ENCODE measurements around the gene ZDHHC19.
"Not testable (repeated sequence)": the region's sequence is repeated elsewhere in the genome, so short reads cannot be mapped to it uniquely, and the experiment has no call there.

Gene ZDHHC19

GRCh38 chr3:196177567-196177966 is 33.6 kb downstream of the ZDHHC19 start:
- no peak for TF ChIP-seq EZH2 (IDR thresholded peaks at IDR 0.05; ENCODE audit: borderline replicate concordance, low read depth, low read length, severe bottlenecking)
- no peak for TF ChIP-seq CTCF (IDR thresholded peaks at IDR 0.05; ENCODE audit: borderline replicate concordance, extremely low read depth, low read length, poor library complexity, severe bottlenecking)
- Histone ChIP-seq H3K36me3 (ENCODE audit: insufficient read depth, low read length) (no peaks in the 10 kb centered on the region), H2AFZ (ENCODE audit: low read depth, low read length) (no peak overlapping the region), H3K4me2 (ENCODE audit: insufficient read depth, low read length) (no peak overlapping the region), H3K79me2 (ENCODE audit: insufficient read depth, low read length) (no peaks in the 10 kb centered on the region), H3K4me1 (ENCODE audit: insufficient read depth, low read length) (peaks cover 45% of the 10 kb centered on the region), H3K9ac (ENCODE audit: low read depth, low read length) (no peak overlapping the region), H3K4me3 (ENCODE audit: low read depth in 1 of 2, low read length in 2 of 2) (no peak overlapping the region), H3K9me3 (ENCODE audit: insufficient read depth, low read length, severe bottlenecking) (no peaks in the 10 kb centered on the region), H3K27ac (ENCODE audit: low read length) (no peak overlapping the region), H3K27me3 (ENCODE audit: insufficient read depth, low read length, poor library complexity) (no peaks in the 10 kb centered on the region), H4K20me1 (ENCODE audit: insufficient read depth, low read length) (no peaks in the 10 kb centered on the region)
- ATAC-seq (ENCODE audit: insufficient read depth, low read depth) = no peak
- no peak for DNase-seq

GRCh38 chr3:196175722-196176121 is 35.5 kb downstream of the ZDHHC19 start:
- H3K36me3 ChIP-seq (ENCODE audit: insufficient read depth, low read length) = no peaks in the 10 kb centered on the region
- no peak overlapping the region for H3K4me2 ChIP-seq (ENCODE audit: insufficient read depth, low read length)
- no peaks in the 10 kb centered on the region for H3K9me3 ChIP-seq (ENCODE audit: insufficient read depth, low read length, severe bottlenecking)
- peak overlapping the region; percentile 23; the same call in 1 of the 2 replicates for H3K27ac ChIP-seq (ENCODE audit: low read length)
- no peak for TF ChIP-seq CTCF (IDR thresholded peaks at IDR 0.05; ENCODE audit: borderline replicate concordance, extremely low read depth, low read length, poor library complexity, severe bottlenecking)
- TF ChIP-seq EZH2 (IDR thresholded peaks at IDR 0.05; ENCODE audit: borderline replicate concordance, low read depth, low read length, severe bottlenecking) = no peak
- H4K20me1 ChIP-seq (ENCODE audit: insufficient read depth, low read length) = no peaks in the 10 kb centered on the region
- DNase-seq (no peak), ATAC-seq (ENCODE audit: insufficient read depth, low read depth) (no peak)
- no peaks in the 10 kb centered on the region for H3K79me2 ChIP-seq (ENCODE audit: insufficient read depth, low read length)
- H3K27me3 ChIP-seq (ENCODE audit: insufficient read depth, low read length, poor library complexity) = no peaks in the 10 kb centered on the region
- H2AFZ ChIP-seq (ENCODE audit: low read depth, low read length) = no peak overlapping the region
- no peak overlapping the region for H3K4me3 ChIP-seq (ENCODE audit: low read depth in 1 of 2, low read length in 2 of 2)
- peaks cover 26% of the 10 kb centered on the region for H3K4me1 ChIP-seq (ENCODE audit: insufficient read depth, low read length)
- H3K9ac ChIP-seq (ENCODE audit: low read depth, low read length) = no peak overlapping the region

- Histone ChIP-seq H3K4me3 (ENCODE audit: low read depth in 1 of 2, low read length in 2 of 2) (no peak overlapping the region), H3K27ac (ENCODE audit: low read length) (no peak overlapping the region), H2AFZ (ENCODE audit: low read depth, low read length) (no peak overlapping the region), H3K9me3 (ENCODE audit: insufficient read depth, low read length, severe bottlenecking) (no peaks in the 10 kb centered on the region), H3K4me2 (ENCODE audit: insufficient read depth, low read length) (no peak overlapping the region), H3K27me3 (ENCODE audit: insufficient read depth, low read length, poor library complexity) (no peaks in the 10 kb centered on the region), H3K79me2 (ENCODE audit: insufficient read depth, low read length) (no peaks in the 10 kb centered on the region), H3K4me1 (ENCODE audit: insufficient read depth, low read length) (peaks cover 21% of the 10 kb centered on the region), H3K9ac (ENCODE audit: low read depth, low read length) (no peak overlapping the region), H4K20me1 (ENCODE audit: insufficient read depth, low read length) (no peaks in the 10 kb centered on the region), H3K36me3 (ENCODE audit: insufficient read depth, low read length) (no peaks in the 10 kb centered on the region)
- no peak for DNase-seq
- no peak for ATAC-seq (ENCODE audit: insufficient read depth, low read depth)
- TF ChIP-seq CTCF (IDR thresholded peaks at IDR 0.05; ENCODE audit: borderline replicate concordance, extremely low read depth, low read length, poor library complexity, severe bottlenecking) (no peak), EZH2 (IDR thresholded peaks at IDR 0.05; ENCODE audit: borderline replicate concordance, low read depth, low read length, severe bottlenecking) (no peak)
Observed at GRCh38 chr3:196175116-196175625, 36.0 kb downstream of the ZDHHC19 start.

DNA sequence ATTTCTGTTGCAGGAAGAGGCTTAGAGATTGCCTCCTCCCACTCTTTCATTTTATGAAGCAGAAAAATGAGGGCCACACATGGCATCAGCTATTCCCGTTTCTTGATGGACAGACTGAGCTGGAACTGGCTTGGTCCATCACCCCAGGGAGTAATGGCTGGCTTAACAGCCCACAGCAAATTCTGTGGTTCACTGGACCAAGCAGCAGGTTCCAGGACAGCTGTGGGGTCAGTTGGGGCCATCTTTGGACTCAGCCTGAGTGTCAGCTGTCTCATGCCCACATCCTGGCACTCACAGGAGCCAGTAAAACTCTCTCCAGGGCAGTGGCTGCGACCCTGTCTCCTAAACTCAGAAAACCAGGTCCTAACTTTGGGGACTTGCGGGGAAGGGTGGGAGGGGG is 36.5 kb downstream of the ZDHHC19 start:
- Histone ChIP-seq H2AFZ (ENCODE audit: low read depth, low read length) (no peak overlapping the region), H3K4me2 (ENCODE audit: insufficient read depth, low read length) (no peak overlapping the region), H3K36me3 (ENCODE audit: insufficient read depth, low read length) (no peaks in the 10 kb centered on the region), H3K79me2 (ENCODE audit: insufficient read depth, low read length) (no peaks in the 10 kb centered on the region), H3K9me3 (ENCODE audit: insufficient read depth, low read length, severe bottlenecking) (no peaks in the 10 kb centered on the region), H4K20me1 (ENCODE audit: insufficient read depth, low read length) (no peaks in the 10 kb centered on the region), H3K4me1 (ENCODE audit: insufficient read depth, low read length) (peaks cover 16% of the 10 kb centered on the region), H3K27ac (ENCODE audit: low read length) (no peak overlapping the region), H3K4me3 (ENCODE audit: low read depth in 1 of 2, low read length in 2 of 2) (no peak overlapping the region), H3K9ac (ENCODE audit: low read depth, low read length) (no peak overlapping the region), H3K27me3 (ENCODE audit: insufficient read depth, low read length, poor library complexity) (no peaks in the 10 kb centered on the region)
- TF ChIP-seq CTCF (IDR thresholded peaks at IDR 0.05; ENCODE audit: borderline replicate concordance, extremely low read depth, low read length, poor library complexity, severe bottlenecking) = no peak
- TF ChIP-seq EZH2 (IDR thresholded peaks at IDR 0.05; ENCODE audit: borderline replicate concordance, low read depth, low read length, severe bottlenecking) = no peak
- ATAC-seq (ENCODE audit: insufficient read depth, low read depth) = no peak
- no peak for DNase-seq

DNA sequence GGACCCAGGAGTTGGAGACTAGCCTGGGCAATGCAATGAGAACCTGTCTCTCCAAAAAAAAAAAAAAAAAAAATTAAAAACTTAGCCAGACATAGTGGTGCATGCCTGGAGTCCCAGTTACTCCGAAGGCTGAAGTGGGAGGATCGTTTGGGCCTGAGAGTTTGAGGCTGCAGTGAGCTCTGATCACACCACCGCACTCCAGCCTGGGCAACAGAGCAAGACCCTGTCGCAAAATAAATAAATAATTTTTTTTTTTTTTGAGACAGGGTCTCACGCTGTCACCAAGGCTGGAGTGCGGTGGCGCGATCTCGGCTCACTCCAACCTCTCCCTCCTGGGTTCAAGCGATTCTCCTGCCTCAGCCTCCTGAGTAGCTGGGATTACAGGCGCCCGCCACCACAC is 40.9 kb downstream of the ZDHHC19 start:
- not testable (repeated sequence) for H3K4me2 ChIP-seq (ENCODE audit: insufficient read depth, low read length); H3K36me3 ChIP-seq (ENCODE audit: insufficient read depth, low read length); H3K79me2 ChIP-seq (ENCODE audit: insufficient read depth, low read length); DNase-seq; H3K27me3 ChIP-seq (ENCODE audit: insufficient read depth, low read length, poor library complexity); H3K4me1 ChIP-seq (ENCODE audit: insufficient read depth, low read length); ATAC-seq (ENCODE audit: insufficient read depth, low read depth); H3K9ac ChIP-seq (ENCODE audit: low read depth, low read length); H3K4me3 ChIP-seq (ENCODE audit: low read depth in 1 of 2, low read length in 2 of 2); H3K9me3 ChIP-seq (ENCODE audit: insufficient read depth, low read length, severe bottlenecking); H3K27ac ChIP-seq (ENCODE audit: low read length); H4K20me1 ChIP-seq (ENCODE audit: insufficient read depth, low read length); H2AFZ ChIP-seq (ENCODE audit: low read depth, low read length)

Data from DND-41 (cell line).